GM12878 (cell line): Measurements from ENCODE around the gene RALGAPA2. TPM values are rescaled to one million over a fixed set of nuclear protein-coding genes. Genes with fewer than 3 reads are reported as not detected.

Source experiments
- ATAC-seq: fragments of 200-7000 bp; cut with Tn5 transposase; 3 replicates; pipeline ENCODE4 v1.9.1; 2020; ENCODE audit warnings: mild to moderate bottlenecking, moderate library complexity
- BruUV-seq: library from RNA; stranded (reverse); fragments of 400-500 nt; replicated peaks from 2 replicates; lab custom pipeline; 2021; lab: Mats Ljungman, UMichigan
- CTCF ChIA-PET: fragments of 300-600 bp; sonication (Branson Sonifier 250); formaldehyde crosslinking; extraction: SDS; loops from one replicate; lab custom pipeline; 2021; ENCODE audit warnings: inconsistent platforms; lab: Yijun Ruan, JAX
- POLR2A ChIA-PET: fragments of 350-600 bp; formaldehyde crosslinking; extraction: SDS; loops from one replicate; lab custom pipeline; 2021; ENCODE audit warnings: inconsistent platforms; lab: Charles Lee
- RAD21 ChIA-PET: fragments of 300-600 bp; sonication (Branson Sonifier 250); formaldehyde crosslinking; loops from one replicate; lab custom pipeline; 2023; ENCODE audit warnings: antibody characterized with exemption; ENCODE audit not compliant: unreplicated experiment; lab: Charles Lee
- SMC1A ChIA-PET: fragments of 300-600 bp; sonication (Branson Sonifier 250); formaldehyde crosslinking; loops from one replicate; lab custom pipeline; 2023; ENCODE audit not compliant: unreplicated experiment, uncharacterized antibody; lab: Charles Lee
- DNase-seq: peaks from one replicate; pipeline ENCODE4 v3.0.0-alpha.2; 2011; ENCODE audit warnings: low read depth, low spot score
- FAIRE-seq: peaks from 3 replicates; lab custom pipeline; 2011; peaks lifted over from hg19 to GRCh38; lab: Jason Lieb, UNC
- H2AFZ ChIP-seq: 2 replicates; pipeline ENCODE4 v1.6.0; 2011; ENCODE audit warnings: low read depth, low read length, control low read depth; ENCODE audit not compliant: control insufficient read depth
- H3K27ac ChIP-seq: 2 replicates; pipeline ENCODE4 v1.5.1; 2011; ENCODE audit warnings: control low read depth; ENCODE audit not compliant: control insufficient read depth, insufficient read depth
- H3K27me3 ChIP-seq, 2 experiments: replicated peaks in 1 of 2; 2 replicates each; pipeline versions ENCODE4 v1.6.0 to v1.6.1; 2011; ENCODE audit warnings: low read length in 1 of 2; ENCODE audit not compliant: control insufficient read depth in 2 of 2, insufficient read depth in 2 of 2
- H3K36me3 ChIP-seq, 2 experiments: 2 replicates each; pipeline ENCODE4 v1.5.1; 2011; ENCODE audit warnings: low read length in 1 of 2; ENCODE audit not compliant: control insufficient read depth in 2 of 2, insufficient read depth in 2 of 2
- H3K4me1 ChIP-seq: 2 replicates; pipeline ENCODE4 v1.6.1; 2011; ENCODE audit warnings: mild to moderate bottlenecking, low read length, moderate library complexity, mixed read lengths; ENCODE audit not compliant: control insufficient read depth, insufficient read depth
- H3K4me2 ChIP-seq: 2 replicates; pipeline ENCODE4 v1.6.0; 2011; ENCODE audit warnings: control low read depth; ENCODE audit not compliant: control insufficient read depth, insufficient read depth
- H3K4me3 ChIP-seq: fragments of 200-600 bp; sonication (generic); 2 replicates; pipeline ENCODE4 v1.5.1; 2016
- H3K79me2 ChIP-seq: 2 replicates; pipeline ENCODE4 v1.6.0; 2011; ENCODE audit warnings: low read length; ENCODE audit not compliant: control insufficient read depth, insufficient read depth
- H3K9ac ChIP-seq: 2 replicates; pipeline ENCODE4 v1.8.0; 2011; ENCODE audit warnings: low read length, control low read depth, mixed read lengths; ENCODE audit not compliant: control insufficient read depth, insufficient read depth
- H3K9me3 ChIP-seq: replicated peaks from 3 replicates; pipeline ENCODE4 v1.5.1; 2011; ENCODE audit warnings: mild to moderate bottlenecking, low read length; ENCODE audit not compliant: control insufficient read depth, insufficient read depth
- H4K20me1 ChIP-seq: 2 replicates; pipeline ENCODE4 v1.6.0; 2011; ENCODE audit not compliant: control insufficient read depth, insufficient read depth
- BHLHE40 ChIP-seq, 2 experiments: fragments of 450-650 bp in 1 of 2; IDR thresholded peaks; 2 replicates each; pipeline ENCODE4 v1.6.1; 2011 to 2017; ENCODE audit warnings: low read depth in 2 of 2, borderline replicate concordance in 1 of 2, improper control_type of control experiment in 1 of 2, low read length in 1 of 2, mild to moderate bottlenecking in 1 of 2
- EGR1 ChIP-seq, 2 experiments: IDR thresholded peaks; 1 replicate in 1 of 2; 2 replicates in 1 of 2; pipeline ENCODE4 v1.6.1; 2011 to 2012; ENCODE audit warnings: low read depth in 2 of 2, low read length in 2 of 2, borderline replicate concordance in 1 of 2, mild to moderate bottlenecking in 1 of 2, moderate library complexity in 1 of 2
- ETV6 ChIP-seq, 2 experiments: fragments of 450-650 bp in 1 of 2; IDR thresholded peaks in 1 of 2; conservative IDR thresholded peaks in 1 of 2; 2 replicates each; pipeline ENCODE4 v1.6.1; 2014; ENCODE audit warnings: antibody characterized with exemption in 1 of 2, borderline replicate concordance in 1 of 2, low read depth in 1 of 2, mild to moderate bottlenecking in 1 of 2, moderate library complexity in 1 of 2
- NFIC ChIP-seq: IDR thresholded peaks from 2 replicates; pipeline ENCODE4 v1.6.1; 2012; ENCODE audit warnings: low read depth, mild to moderate bottlenecking, inconsistent platforms, low read length, moderate library complexity
- SIN3A ChIP-seq: IDR thresholded peaks from 2 replicates; pipeline ENCODE4 v1.6.1; 2012; ENCODE audit warnings: low read depth, low read length, improper control_type of control experiment
- SUPT20H ChIP-seq: IDR thresholded peaks from 2 replicates; pipeline ENCODE4 v1.6.1; 2011; ENCODE audit warnings: low read depth, mild to moderate bottlenecking, low read length, moderate library complexity, borderline replicate concordance; ENCODE audit not compliant: control insufficient read depth
- WRNIP1 ChIP-seq: IDR thresholded peaks from 2 replicates; pipeline ENCODE4 v1.6.1; 2011; ENCODE audit warnings: low read depth, low read length, improper control_type of control experiment, borderline replicate concordance
- YBX1 ChIP-seq: fragments of 450-650 bp; IDR thresholded peaks from 2 replicates; pipeline ENCODE4 v1.6.1; 2016; ENCODE audit warnings: antibody characterized with exemption
- YY1 ChIP-seq: IDR thresholded peaks from 2 replicates; pipeline ENCODE4 v1.6.1; 2011; ENCODE audit warnings: low read depth, mild to moderate bottlenecking, low read length
- WGBS: methylation state at CpG from one replicate; pipeline ENCODE4 v1.1.6; 2016; ENCODE audit warnings: low lambda C conversion rate; ENCODE audit not compliant: insufficient replicate concordance, insufficient coverage; ENCODE audit errors: missing lambda C conversion rate; 5-methylcytosine and 5-hydroxymethylcytosine counted together
- in situ Hi-C: fragments of 300-500 bp; cut with MboI; formaldehyde crosslinking; loops from 9 replicates; pipeline ENCODE4 v1.14.3; 2018; ENCODE audit warnings: mixed read lengths
- intact Hi-C: fragments of 100-400 bp; cut with micrococcal nuclease; formaldehyde crosslinking; loops from one replicate; pipeline ENCODE4 v1.14.2; 2022; ENCODE audit not compliant: unreplicated experiment
- polyA plus RNA-seq, 11 experiments: library from polyadenylated mRNA; depleted of rRNA in 4 of 11; unstranded in 6 of 11; stranded (reverse) in 5 of 11; fragments of >200 nt; fragmentation: Nextera tagmentation in 4 of 11; fragmentation: Illumina TruSeq in 1 of 11; extraction: Ambion mirVana in 4 of 11; extraction: Trizol in 1 of 11; gene quantifications; 1 replicate in 1 of 11; 2 replicates in 10 of 11; pipeline versions ENCODE4 v1.2.1 to v1.2.3, GENCODE V29; 2011 to 2016; ENCODE audit warnings: inconsistent platforms in 2 of 11, missing spikeins in 2 of 11, low read depth in 1 of 11
- total RNA-seq, 4 experiments: library from RNA; depleted of rRNA in 3 of 4; stranded (reverse); fragments of >200 nt in 3 of 4; fragmentation: Illumina TruSeq in 1 of 4; extraction: Trizol in 1 of 4; gene quantifications; 2 replicates each; pipeline versions ENCODE4 v1.2.1 to v1.2.3, GENCODE V29; 2013 to 2021

The RALGAPA2 gene
- total and polyA plus RNA-seq, 10 of the 15 experiments (the other 5 are each of a cell fraction or from before 2014, with no cell fraction given): 2.9 to 29.4 (median 19.6) TPM

DNA sequence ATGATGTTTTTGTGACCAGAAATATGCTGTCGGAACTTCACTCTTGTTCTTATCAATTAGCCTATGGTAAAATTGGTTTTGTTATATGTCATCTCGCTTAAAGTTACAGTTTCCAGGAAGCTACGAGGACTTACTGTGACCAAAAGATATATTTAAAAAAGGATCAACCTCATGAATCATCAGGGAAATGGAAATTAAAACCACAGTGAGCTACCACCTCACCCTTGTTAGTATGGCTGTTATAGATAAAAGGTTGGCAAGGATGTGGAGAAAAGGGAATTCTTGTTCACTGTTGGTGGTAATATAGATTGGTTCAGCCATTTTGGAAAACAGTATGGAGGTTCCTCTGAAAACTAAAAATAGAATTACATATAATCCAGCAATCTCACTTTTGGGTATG is 358.9 kb downstream of the RALGAPA2 start:
- Histone ChIP-seq H3K4me3 (no peak overlapping the region), H3K27ac (no peak overlapping the region), H3K9me3 (peaks cover 2% of the 10 kb centered on the region; the same call in 2 of the 3 replicates), H3K4me2 (no peak overlapping the region), H3K36me3 (no peaks in the 10 kb centered on the region), H3K79me2 (no peaks in the 10 kb centered on the region), H2AFZ (no peak overlapping the region), H4K20me1 (no peaks in the 10 kb centered on the region), H3K4me1 (no peaks in the 10 kb centered on the region)
- RAD21 ChIA-PET: no interaction called here
- CTCF ChIA-PET: no interaction called here
- DNase-seq: no peak
- in situ Hi-C loops (no loop called here), intact Hi-C loops (no loop called here)
- 2% methylated on average over 3 of the region's 3 CpGs for WGBS
- TF ChIP-seq YY1 (no peak), BHLHE40 (IDR thresholded peaks at IDR 0.05; ENCODE audit: borderline replicate concordance in 1 of 2, low read depth in 2 of 2, low read length in 1 of 2) (no peak), SIN3A (no peak), NFIC (no peak), ETV6 (conservative IDR thresholded peaks at IDR 0.05 in 1 of 2, IDR thresholded peaks at IDR 0.05 in 1 of 2; ENCODE audit: borderline replicate concordance in 1 of 2, low read depth in 1 of 2) (no peak), EGR1 (IDR thresholded peaks at IDR 0.05; ENCODE audit: borderline replicate concordance in 1 of 2, low read depth in 2 of 2, low read length in 2 of 2) (no peak), WRNIP1 (no peak), YBX1 (no peak), SUPT20H (no peak)
- TF ChIP-seq, all 136 proteins: peak for 0
- no peak overlapping the region for H3K9ac ChIP-seq
- ATAC-seq (no peak), FAIRE-seq (no peak)
- POLR2A ChIA-PET: no interaction called here
- SMC1A ChIA-PET: no interaction called here
- H3K27me3 ChIP-seq: no peaks in the 10 kb centered on the region
- no TSS peak for BruUV-seq
